ENCODE results near the gene CDC45. TPM values are rescaled to one million over a fixed set of nuclear protein-coding genes. Genes with fewer than 3 reads are reported as not detected.
A peak's percentile ranks its signal among the peaks of the same experiment; 100 is the strongest.
"Not testable (repeated sequence)": the region's sequence is repeated elsewhere in the genome, so short reads cannot be mapped to it uniquely, and the experiment has no call there.

The CDC45 gene, protein sequence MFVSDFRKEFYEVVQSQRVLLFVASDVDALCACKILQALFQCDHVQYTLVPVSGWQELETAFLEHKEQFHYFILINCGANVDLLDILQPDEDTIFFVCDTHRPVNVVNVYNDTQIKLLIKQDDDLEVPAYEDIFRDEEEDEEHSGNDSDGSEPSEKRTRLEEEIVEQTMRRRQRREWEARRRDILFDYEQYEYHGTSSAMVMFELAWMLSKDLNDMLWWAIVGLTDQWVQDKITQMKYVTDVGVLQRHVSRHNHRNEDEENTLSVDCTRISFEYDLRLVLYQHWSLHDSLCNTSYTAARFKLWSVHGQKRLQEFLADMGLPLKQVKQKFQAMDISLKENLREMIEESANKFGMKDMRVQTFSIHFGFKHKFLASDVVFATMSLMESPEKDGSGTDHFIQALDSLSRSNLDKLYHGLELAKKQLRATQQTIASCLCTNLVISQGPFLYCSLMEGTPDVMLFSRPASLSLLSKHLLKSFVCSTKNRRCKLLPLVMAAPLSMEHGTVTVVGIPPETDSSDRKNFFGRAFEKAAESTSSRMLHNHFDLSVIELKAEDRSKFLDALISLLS
- total RNA-seq (1 to 10 TPM in 1 of 2 experiments, under 1 TPM in 1; 0.69 to 1.8 TPM), polyA plus RNA-seq (1 to 10 TPM in 2 of 3 donors, not detected in 1; 1.2 to 2.7 TPM), total RNA-seq (0.07 to 15.4 (median 1.4) reads per million in 6 experiments)

DNA sequence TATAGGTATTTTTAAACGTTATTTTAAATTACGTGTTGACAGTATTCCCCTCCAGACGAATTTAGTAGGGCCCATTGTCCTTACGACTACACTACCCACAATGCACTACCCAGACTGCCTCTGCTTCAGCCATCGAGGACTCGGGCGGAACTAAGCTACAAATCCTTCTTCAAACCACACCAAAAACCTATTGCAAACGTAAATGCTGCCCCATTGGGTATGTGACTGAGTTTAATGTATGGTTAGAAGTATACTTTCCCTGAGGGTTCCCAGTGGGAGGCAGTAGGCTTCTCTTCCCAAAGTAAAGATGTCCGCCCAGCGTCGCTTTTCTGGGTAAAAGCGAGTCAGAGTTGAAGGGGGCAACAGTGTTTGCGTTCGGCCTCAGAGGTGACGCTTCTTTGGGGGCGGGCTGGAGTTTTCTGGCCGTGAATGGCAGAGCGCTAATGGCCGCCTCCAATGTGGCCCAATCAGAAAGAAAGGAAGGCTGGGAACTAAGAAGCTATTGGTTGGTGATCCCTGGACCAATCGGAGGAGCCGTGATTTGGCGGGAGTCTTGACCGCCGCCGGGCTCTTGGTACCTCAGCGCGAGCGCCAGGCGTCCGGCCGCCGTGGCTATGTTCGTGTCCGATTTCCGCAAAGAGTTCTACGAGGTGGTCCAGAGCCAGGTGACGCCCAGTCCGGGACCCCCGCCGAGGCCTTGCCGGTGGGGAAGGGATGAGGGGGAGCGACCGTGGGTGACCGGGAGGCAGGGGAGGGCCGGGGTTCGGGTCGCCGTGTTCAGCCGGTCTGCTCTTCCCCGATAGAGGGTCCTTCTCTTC lies at the start of gene CDC45:
Gene CDC45, plus strand, starts transcription at position 566 of the 818 bp plus-strand sequence. Its CDS starts 49 bp downstream, at position 615.
- ATAC-seq = peak; percentile 91 to 92

DNA sequence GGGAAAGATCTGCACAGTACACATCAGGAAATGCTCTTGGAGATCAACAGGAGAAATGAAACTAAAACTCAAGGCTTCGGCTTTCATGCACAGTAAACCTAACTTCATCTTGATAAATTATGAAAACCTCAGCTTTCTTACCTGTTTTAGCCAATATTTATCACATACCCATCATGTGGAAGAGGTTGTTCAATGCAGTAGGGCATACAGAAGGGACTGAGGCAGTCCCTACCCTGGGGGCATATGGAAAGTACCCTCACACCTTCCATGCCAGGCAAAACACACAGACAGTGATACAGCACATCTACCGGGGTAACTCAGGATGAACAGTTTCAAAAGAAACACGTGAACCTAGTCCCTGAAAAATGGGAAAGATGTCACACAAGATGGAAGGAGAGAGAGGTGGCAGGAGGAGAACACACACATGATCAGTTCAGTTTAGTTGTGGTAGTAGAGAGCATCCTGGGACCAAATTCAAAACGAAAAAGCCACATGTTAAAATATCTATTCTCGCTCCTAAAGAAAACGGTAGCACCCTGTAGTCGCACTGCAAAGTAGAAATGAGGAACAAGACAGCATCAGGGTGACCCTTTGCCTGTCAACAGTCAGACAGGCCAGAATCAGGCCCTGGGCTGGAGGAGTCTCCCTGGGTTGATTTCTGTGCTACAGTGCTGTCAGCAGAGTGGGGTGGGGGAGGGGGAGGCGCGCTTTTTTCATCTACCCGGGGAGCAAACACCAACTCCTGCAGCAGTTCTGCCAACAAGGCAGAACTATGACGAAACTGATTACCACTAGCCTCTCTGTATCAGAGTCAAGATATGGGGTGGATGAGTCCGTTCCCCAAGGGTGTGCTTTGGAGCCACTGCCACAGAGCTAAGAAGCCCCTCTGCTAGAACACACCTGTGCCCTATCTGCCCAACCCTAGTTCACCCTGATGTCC lies 49.5 kb upstream of the CDC45 start:
- Mint-ChIP-seq H3K4me3 (peak overlapping the region; percentile 82 to 94 (median 88)), H3K4me1 (peaks cover 24 to 70% (median 50%) of the 10 kb centered on the region in 4 donors), H3K36me3 (peaks cover 0 to 21% (median 0%) of the 10 kb centered on the region in 3 donors), H3K9me3 (no peaks in the 10 kb centered on the region), H3K27ac (peak overlapping the region; percentile 72 to 94 (median 88)), H3K27me3 (no peaks in the 10 kb centered on the region)
- DNase-seq (peak in 7 of 10 donors; percentile 5 to 45 (median 25)), ATAC-seq (peak in 1 of 2 donors; percentile 31)
- POLR2A ChIA-PET = interaction anchor here (2.0 to 6.7 kb wide), 3 partner anchors 10 to 20 kb away, joined by 6 to 105 read pairs (median 11); partner anchors contain the start of gene C22orf39

More for the DNA sequence above, at the start of gene CDC45:
- POLR2A ChIA-PET = interaction anchor here (0.5 to 3.2 kb wide), 18 partner anchors 8 to 378 kb away, joined by 3 to 29 read pairs (median 3); partner anchors contain the start of genes C22orf39, DGCR2, ESS2 and HIRA
- peaks cover 0 to 3% (median 0%) of the 10 kb centered on the region in 3 donors for H3K36me3 Mint-ChIP-seq
- H3K9me3 Mint-ChIP-seq = no peaks in the 10 kb centered on the region
- peaks cover 19 to 33% (median 33%) of the 10 kb centered on the region in 4 donors for H3K4me1 Mint-ChIP-seq
- H3K27ac Mint-ChIP-seq = peak within 1 kb of the TSS; percentile 98 to 100 (median 100)
- peak within 1 kb of the TSS; percentile 92 to 98 (median 96) for H3K4me3 Mint-ChIP-seq
- DNase-seq = peak; percentile 79 to 98 (median 93)
- H3K27me3 Mint-ChIP-seq = no peaks in the 10 kb centered on the region

DNA sequence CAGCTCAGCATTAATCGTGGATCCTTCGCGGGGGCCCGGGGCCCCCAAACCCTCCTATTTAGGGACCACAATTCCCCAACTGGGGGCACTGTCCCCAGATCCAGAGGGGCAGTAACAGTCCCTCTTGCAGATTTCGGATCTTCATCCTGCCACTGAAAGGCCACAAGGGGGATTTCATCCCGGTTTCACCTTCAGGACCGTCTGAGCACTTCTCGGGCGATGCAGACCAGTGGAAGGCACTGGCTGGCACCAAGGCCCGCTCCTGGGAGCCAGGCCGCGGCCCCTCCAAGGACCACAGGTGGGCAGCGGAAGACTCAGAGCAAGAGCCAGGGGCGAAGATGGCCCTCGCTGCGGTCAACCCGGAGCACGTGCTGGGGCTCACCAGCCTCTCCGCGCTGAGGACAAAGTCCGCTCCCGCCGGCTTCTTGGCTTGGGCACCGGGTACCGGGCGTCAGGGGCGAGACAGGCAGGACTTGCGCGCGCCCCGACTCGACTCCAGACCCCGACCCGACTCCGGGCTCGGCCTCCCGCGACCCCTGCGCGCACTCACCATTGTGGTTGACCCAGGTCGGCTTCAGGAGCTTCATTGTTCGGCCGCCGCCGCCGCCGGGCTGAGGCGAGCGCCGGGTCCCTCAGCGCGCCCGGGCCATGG lies 48.7 kb upstream of the CDC45 start:
- no peak for ATAC-seq
- no peaks in the 10 kb centered on the region for H3K9me3 Mint-ChIP-seq
- POLR2A ChIA-PET = interaction anchor here (0.6 to 6.7 kb wide), 12 partner anchors 10 to 1551 kb away, joined by 3 to 105 read pairs (median 4); partner anchors contain the start of genes C22orf39, CDC45, ESS2 and LZTR1
- H3K4me3 Mint-ChIP-seq = peak overlapping the region; percentile 82 to 94 (median 88)
- peak overlapping the region; percentile 72 to 94 (median 88) for H3K27ac Mint-ChIP-seq
- peak in 3 of 10 donors; percentile 14 to 35 (median 34) for DNase-seq
- peaks cover 0 to 26% (median 0%) of the 10 kb centered on the region in 3 donors for H3K36me3 Mint-ChIP-seq
- H3K27me3 Mint-ChIP-seq = no peaks in the 10 kb centered on the region
- peaks cover 23 to 70% (median 49%) of the 10 kb centered on the region in 4 donors for H3K4me1 Mint-ChIP-seq

DNA sequence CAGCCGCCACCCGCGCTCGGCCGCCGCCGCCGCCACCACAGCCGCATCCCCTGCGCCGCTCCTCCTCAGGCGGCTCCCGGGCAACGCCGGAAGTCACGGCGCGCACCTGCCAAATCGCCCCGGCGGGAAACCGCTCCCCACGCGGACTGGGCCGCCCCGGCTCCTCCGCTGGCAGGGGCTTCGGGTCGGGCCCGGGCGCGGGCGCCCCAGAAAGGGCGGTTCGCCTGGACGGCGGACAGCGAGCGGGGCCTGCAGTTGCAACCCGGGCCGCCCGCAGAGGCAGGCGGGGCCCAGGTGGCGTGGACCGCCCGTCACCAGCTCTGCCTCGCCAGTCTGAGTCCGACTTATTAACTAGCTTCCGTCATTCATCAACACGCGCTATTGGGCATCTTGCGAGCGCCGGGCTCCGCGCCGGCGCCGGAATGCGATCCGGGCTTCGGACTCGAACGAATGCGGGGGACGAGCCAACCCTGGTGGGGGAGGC lies 48.0 kb upstream of the CDC45 start, which contains the start of gene HIRA:
Gene HIRA, minus strand, starts transcription at position 85 of the 484 bp plus-strand sequence. CDS start 257 bp downstream, outside the sequence.
- DNase-seq (peak; percentile 69 to 93 (median 84)), ATAC-seq (peak; percentile 65 to 68)
- Mint-ChIP-seq H3K27ac (peak within 1 kb of the TSS; percentile 78 to 96 (median 94)), H3K9me3 (no peaks in the 10 kb centered on the region), H3K27me3 (no peaks in the 10 kb centered on the region), H3K36me3 (peaks cover 0 to 30% (median 0%) of the 10 kb centered on the region in 3 donors), H3K4me3 (peak within 1 kb of the TSS; percentile 87 to 95 (median 92)), H3K4me1 (peaks cover 16 to 64% (median 43%) of the 10 kb centered on the region in 4 donors)
- POLR2A ChIA-PET = interaction anchor here (0.7 to 6.7 kb wide), 15 partner anchors 11 to 1550 kb away, joined by 3 to 105 read pairs (median 4); partner anchors contain the start of genes C22orf39, CDC45, ESS2 and LZTR1

DNA sequence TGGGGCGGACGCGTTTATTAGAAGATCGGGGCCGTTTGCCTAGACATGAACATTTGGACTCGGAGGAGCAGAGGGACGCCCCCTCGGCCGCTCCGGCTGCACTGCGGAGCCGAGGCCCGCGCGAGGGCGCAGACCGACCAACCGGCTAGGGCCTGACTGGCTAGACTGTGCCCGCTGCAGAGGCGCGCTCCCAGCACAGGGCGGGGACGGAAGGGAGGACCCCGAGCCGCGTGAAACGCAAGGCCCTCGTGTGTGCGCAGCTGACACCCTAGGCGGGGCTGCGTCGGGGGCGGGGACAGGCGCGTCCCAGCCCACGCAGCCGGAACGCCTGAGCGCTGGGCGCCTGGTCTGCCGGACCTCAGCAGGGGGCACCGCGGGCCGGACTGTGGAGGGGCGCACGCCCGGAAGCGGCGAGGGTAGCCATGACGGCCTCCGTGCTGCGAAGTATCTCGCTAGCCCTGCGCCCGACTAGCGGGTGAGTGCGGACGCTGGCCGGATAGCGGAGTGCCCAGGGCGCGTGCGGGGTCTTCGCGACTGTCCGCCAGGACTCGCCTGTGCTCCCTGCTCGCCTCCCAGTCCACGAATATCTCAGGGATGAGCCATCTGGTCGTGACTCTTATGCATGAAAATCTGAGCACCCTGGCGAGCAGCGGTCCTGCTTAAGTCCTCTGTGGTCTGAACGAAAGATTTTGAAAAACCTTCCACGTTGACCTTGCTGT lies 47.4 kb upstream of the CDC45 start, which contains the start of gene MRPL40:
Gene MRPL40, plus strand, starts transcription at position 413 of the 719 bp plus-strand sequence. Its CDS starts 10 bp downstream, at position 423.
- Mint-ChIP-seq H3K36me3 (peaks cover 0 to 35% (median 0%) of the 10 kb centered on the region in 3 donors), H3K27me3 (no peaks in the 10 kb centered on the region), H3K9me3 (no peaks in the 10 kb centered on the region), H3K4me3 (peak within 1 kb of the TSS; percentile 87 to 95 (median 91)), H3K4me1 (peaks cover 15 to 59% (median 38%) of the 10 kb centered on the region in 4 donors), H3K27ac (peak within 1 kb of the TSS; percentile 76 to 96 (median 93))
- ATAC-seq = peak; percentile 86 to 89
- peak; percentile 75 to 92 (median 82) for DNase-seq
- POLR2A ChIA-PET = interaction anchor here (0.6 to 6.7 kb wide), 16 partner anchors 12 to 1550 kb away, joined by 3 to 105 read pairs (median 4); partner anchors contain the start of genes C22orf39, CDC45, ESS2 and LZTR1

DNA sequence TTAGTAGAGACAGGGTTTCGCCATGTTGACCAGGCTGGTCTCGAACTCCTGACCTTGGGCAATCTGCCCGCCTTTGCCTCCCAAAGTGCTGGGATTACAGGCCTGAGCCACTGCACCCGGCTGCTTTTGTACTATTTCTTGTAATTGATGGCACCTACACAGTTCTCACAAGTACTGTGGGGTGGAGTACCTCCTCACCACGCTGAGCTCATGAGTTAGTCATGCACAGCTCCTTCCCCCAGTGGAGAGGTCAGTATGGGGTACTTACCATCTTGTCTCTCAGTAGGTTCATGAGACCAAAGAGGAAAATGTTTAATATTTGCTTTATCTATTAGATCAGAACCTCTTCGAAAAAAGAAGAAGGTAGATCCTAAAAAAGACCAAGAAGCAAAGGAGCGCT lies 45.3 kb upstream of the CDC45 start:
- no peak for DNase-seq
- peaks cover 12 to 42% (median 25%) of the 10 kb centered on the region in 4 donors for H3K4me1 Mint-ChIP-seq
- H3K27ac Mint-ChIP-seq = peak overlapping the region in 5 of 10 donors; percentile 19 to 75 (median 52)
- no peaks in the 10 kb centered on the region for H3K27me3 Mint-ChIP-seq
- H3K36me3 Mint-ChIP-seq = peaks cover 0 to 41% (median 0%) of the 10 kb centered on the region in 3 donors
- no peak for ATAC-seq
- H3K4me3 Mint-ChIP-seq = peak overlapping the region in 5 of 10 donors; percentile 20 to 62 (median 53)
- no peaks in the 10 kb centered on the region for H3K9me3 Mint-ChIP-seq
- POLR2A ChIA-PET = interaction anchor here (6.7 kb wide), 1 partner anchor 11 kb away, joined by 105 read pairs; the partner anchor contains the start of gene C22orf39

DNA sequence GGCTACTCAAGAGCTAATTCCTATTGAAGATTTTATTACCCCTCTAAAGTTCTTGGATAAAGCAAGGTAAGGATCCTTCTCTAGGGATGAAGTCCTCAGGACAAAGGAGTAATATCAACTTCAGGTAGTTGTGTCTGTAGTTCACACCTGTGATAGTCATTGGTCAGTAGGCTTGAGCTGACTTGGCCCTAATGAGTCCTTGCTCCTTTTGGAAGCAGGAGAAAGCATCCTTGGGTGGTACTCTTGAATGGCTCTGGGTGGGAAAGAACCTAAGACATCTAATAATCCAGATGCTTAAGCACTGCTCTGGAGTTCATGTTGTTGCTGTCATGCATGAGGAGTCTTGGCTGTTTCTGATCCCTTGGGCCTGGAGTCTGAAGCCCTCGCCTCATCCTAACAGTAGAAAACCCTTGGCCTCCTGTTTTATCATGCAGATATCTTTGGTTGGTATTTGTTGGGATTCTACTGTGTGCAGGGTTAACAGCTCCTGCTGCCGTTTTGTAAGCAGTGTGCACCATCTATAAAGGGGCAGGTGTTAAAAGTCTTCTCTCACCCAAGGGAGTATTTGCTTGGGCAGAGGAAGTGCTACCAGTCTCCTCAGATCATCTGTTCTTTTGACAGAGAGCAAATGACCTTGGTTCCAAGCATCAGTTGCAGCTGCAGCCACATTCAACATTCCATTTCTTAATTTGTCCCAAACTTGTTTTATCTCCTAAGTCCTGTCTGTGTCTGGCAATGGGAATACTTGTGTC lies 44.7 kb upstream of the CDC45 start:
- POLR2A ChIA-PET = interaction anchor here (6.7 kb wide), 1 partner anchor 11 kb away, joined by 105 read pairs; the partner anchor contains the start of gene C22orf39
- Mint-ChIP-seq H3K27ac (peak overlapping the region in 6 of 10 donors; percentile 19 to 56 (median 48)), H3K9me3 (no peaks in the 10 kb centered on the region), H3K36me3 (peaks cover 0 to 43% (median 0%) of the 10 kb centered on the region in 3 donors), H3K27me3 (no peaks in the 10 kb centered on the region), H3K4me3 (peak overlapping the region in 3 of 10 donors; percentile 9 to 67 (median 30)), H3K4me1 (peaks cover 8 to 36% (median 19%) of the 10 kb centered on the region in 4 donors)
- ATAC-seq (no peak), DNase-seq (no peak)

DNA sequence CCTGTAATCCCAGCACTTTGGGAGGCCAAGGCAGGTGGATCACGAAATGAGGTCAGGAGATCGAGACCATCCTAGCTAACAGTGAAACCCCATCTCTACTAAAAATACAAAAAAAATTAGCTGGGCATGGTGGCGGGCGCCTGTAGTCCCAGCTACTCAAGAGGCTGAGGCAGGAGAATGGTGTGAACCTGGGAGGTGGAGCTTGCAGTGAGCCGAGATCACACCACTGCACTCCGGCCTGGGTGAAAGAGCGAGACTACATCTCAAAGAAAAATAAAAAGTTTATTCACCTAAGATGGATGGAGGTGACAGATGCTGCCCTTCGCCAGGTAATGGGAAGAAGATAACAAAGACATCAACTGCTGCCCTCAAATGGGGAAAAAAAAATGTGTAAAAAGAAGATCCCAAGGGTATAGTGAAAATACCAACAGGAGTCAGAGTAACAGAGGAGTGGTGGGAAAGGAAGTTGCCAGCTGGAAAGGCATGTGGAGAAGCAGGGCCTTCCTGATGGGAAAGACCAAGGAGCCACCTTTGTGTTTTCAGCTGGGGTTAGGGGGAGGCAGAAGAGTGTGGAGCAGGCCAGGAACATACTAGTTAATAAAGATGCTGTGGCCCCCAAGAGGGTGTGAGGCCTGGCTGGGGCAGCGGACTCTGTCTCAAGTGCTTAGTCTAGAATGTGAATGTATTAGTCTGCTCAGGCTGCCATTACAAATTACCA lies 43.1 kb upstream of the CDC45 start:
- peaks cover 0 to 54% (median 0%) of the 10 kb centered on the region in 3 donors for H3K36me3 Mint-ChIP-seq
- H3K9me3 Mint-ChIP-seq, H3K4me3 Mint-ChIP-seq, DNase-seq, ATAC-seq, POLR2A ChIA-PET, H3K27me3 Mint-ChIP-seq: not testable (repeated sequence)
- peaks cover 6 to 27% (median 16%) of the 10 kb centered on the region in 4 donors for H3K4me1 Mint-ChIP-seq
- H3K27ac Mint-ChIP-seq = peak overlapping the region in 4 of 10 donors; percentile 19 to 73 (median 58)
